K562 (cell line): ENCODE measurements around the gene WDR18. TPM values are rescaled to one million over a fixed set of nuclear protein-coding genes. Genes with fewer than 3 reads are reported as not detected.

Experiments used
- ARHGAP35 ChIP-seq: fragments of 450-650 bp; IDR thresholded peaks from 2 replicates; pipeline ENCODE4 v1.6.1; 2018; ENCODE audit not compliant: partially characterized antibody
- BRD9 ChIP-seq: fragments of 450-650 bp; IDR thresholded peaks from 2 replicates; pipeline ENCODE4 v1.6.1; 2018; ENCODE audit warnings: low read depth; ENCODE audit not compliant: partially characterized antibody
- CBX8 ChIP-seq: fragments of 200-600 bp; sonication (generic); IDR thresholded peaks from 2 replicates; pipeline ENCODE4 v1.6.1; 2012; ENCODE audit warnings: borderline replicate concordance, mixed run types, low read depth, mild to moderate bottlenecking, moderate library complexity, mixed read lengths, low read length, control low read depth, inconsistent platforms; ENCODE audit not compliant: poor library complexity, severe bottlenecking; ENCODE audit errors: extremely low read depth
- ELF1 ChIP-seq: fragments of 200-800 bp; sonication (Bioruptor generic); IDR thresholded peaks from 2 replicates; pipeline ENCODE4 v1.6.1; 2016; ENCODE audit warnings: missing genetic modification characterization, missing compliant biosample characterization
- ELF2 ChIP-seq: fragments of 250-450 bp; sonication (Bioruptor Pico); IDR thresholded peaks from 2 replicates; pipeline ENCODE4 v1.5.0; 2021; ENCODE audit warnings: mild to moderate bottlenecking
- ESRRA ChIP-seq: fragments of 450-650 bp; IDR thresholded peaks from 2 replicates; pipeline ENCODE4 v1.6.1; 2014; ENCODE audit warnings: low read depth, mild to moderate bottlenecking, moderate library complexity, borderline replicate concordance
- FOSL1 ChIP-seq: fragments of 200-800 bp; sonication (Bioruptor generic); conservative IDR thresholded peaks from 2 replicates; pipeline ENCODE4 v1.6.1; 2016; ENCODE audit warnings: missing genetic modification characterization, missing compliant biosample characterization
- ILK ChIP-seq: fragments of 450-650 bp; IDR thresholded peaks from 2 replicates; pipeline ENCODE4 v1.6.1; 2016; ENCODE audit warnings: missing genetic modification characterization, low read depth, mild to moderate bottlenecking, missing compliant biosample characterization, moderate library complexity, borderline replicate concordance
- NCOA4 ChIP-seq: fragments of 450-650 bp; IDR thresholded peaks from 2 replicates; pipeline ENCODE4 v1.6.1; 2018; ENCODE audit warnings: mild to moderate bottlenecking; ENCODE audit not compliant: partially characterized antibody
- NR2F6 ChIP-seq: fragments of 450-650 bp; formaldehyde crosslinking; IDR thresholded peaks from 2 replicates; pipeline ENCODE4 v1.4.0; 2020; ENCODE audit warnings: mild to moderate bottlenecking
- NR4A1 ChIP-seq, 2 experiments: fragments of 250-450 bp in 1 of 2; fragments of 450-650 bp in 1 of 2; sonication (Bioruptor Pico) in 1 of 2; IDR thresholded peaks; 2 replicates each; pipeline versions ENCODE4 v1.4.0 to v1.6.1; 2016 to 2020; ENCODE audit warnings: mild to moderate bottlenecking in 2 of 2, missing compliant biosample characterization in 1 of 2, missing genetic modification characterization in 1 of 2, moderate library complexity in 1 of 2
- PHB ChIP-seq: fragments of 250-450 bp; sonication (Bioruptor Pico); IDR thresholded peaks from 2 replicates; pipeline ENCODE4 v1.5.0; 2021
- PHF8 ChIP-seq: fragments of 200-600 bp; sonication (generic); IDR thresholded peaks from 2 replicates; pipeline ENCODE4 v1.6.1; 2012; ENCODE audit warnings: mixed run types, mild to moderate bottlenecking, inconsistent platforms, low read length, moderate library complexity, borderline replicate concordance
- RAD21 ChIP-seq, 2 experiments: fragments of 250-450 bp in 1 of 2; fragments of 450-650 bp in 1 of 2; sonication (Bioruptor Pico) in 1 of 2; formaldehyde crosslinking in 1 of 2; IDR thresholded peaks in 1 of 2; conservative IDR thresholded peaks in 1 of 2; 2 replicates each; pipeline versions ENCODE4 v1.4.0 to v1.8.0; 2020 to 2022; ENCODE audit warnings: mild to moderate bottlenecking in 2 of 2, moderate library complexity in 1 of 2
- RBM39 ChIP-seq: fragments of 200-400 bp; formaldehyde crosslinking; optimal IDR thresholded peaks from 2 replicates; pipeline ENCODE3; 2018; ENCODE audit warnings: low read depth, low read length
- SRSF3 ChIP-seq: fragments of 200-400 bp; formaldehyde crosslinking; IDR thresholded peaks from 2 replicates; pipeline ENCODE4 v1.6.1; 2016; ENCODE audit warnings: mild to moderate bottlenecking, low read length, moderate library complexity; ENCODE audit not compliant: insufficient read depth
- ZFP1 ChIP-seq: fragments of 450-650 bp; formaldehyde crosslinking; IDR thresholded peaks from 2 replicates; pipeline ENCODE4 v1.4.0; 2020; ENCODE audit warnings: mild to moderate bottlenecking, mixed read lengths
- ZFP30 ChIP-seq: fragments of 250-450 bp; sonication (Bioruptor Pico); IDR thresholded peaks from 2 replicates; pipeline ENCODE4 v1.8.0; 2022; ENCODE audit warnings: moderate library complexity, mild to moderate bottlenecking, inconsistent platforms, borderline replicate concordance
- ZNF212 ChIP-seq: fragments of 450-650 bp; formaldehyde crosslinking; IDR thresholded peaks from 2 replicates; pipeline ENCODE4 v1.4.0; 2020; ENCODE audit warnings: mild to moderate bottlenecking
- ZNF589 ChIP-seq: fragments of 200-800 bp; sonication (Bioruptor generic); IDR thresholded peaks from 2 replicates; pipeline ENCODE4 v1.6.1; 2016; ENCODE audit warnings: low read depth, missing genetic modification characterization, missing compliant biosample characterization
- polyA plus RNA-seq, 8 experiments: library from polyadenylated mRNA; depleted of rRNA in 4 of 8; stranded (reverse) in 5 of 8; unstranded in 3 of 8; fragments of >200 nt; fragmentation: Nextera tagmentation in 2 of 8; fragmentation: Illumina TruSeq in 1 of 8; extraction: Ambion mirVana in 2 of 8; extraction: Trizol in 1 of 8; gene quantifications; 2 replicates each; pipeline versions ENCODE4 v1.2.1 to v1.2.3, GENCODE V29; 2011 to 2014; ENCODE audit warnings: inconsistent platforms in 1 of 8, missing spikeins in 1 of 8
- total RNA-seq, 7 experiments: library from RNA; depleted of rRNA in 6 of 7; stranded (reverse); fragments of >200 nt in 6 of 7; fragmentation: Illumina TruSeq in 2 of 7; extraction: Trizol in 2 of 7; gene quantifications; 2 replicates each; pipeline versions ENCODE4 v1.2.1 to v1.2.3, GENCODE V29; 2011 to 2021; ENCODE audit warnings: low replicate concordance in 1 of 7
- TF ChIP-seq, protein P1 (sequence below): fragments of 450-650 bp; formaldehyde crosslinking; IDR thresholded peaks from 2 replicates; pipeline ENCODE4 v1.4.0; 2020; ENCODE audit warnings: mild to moderate bottlenecking, moderate library complexity
- TF ChIP-seq, protein P2 (sequence below): fragments of 250-450 bp; sonication (Bioruptor Pico); IDR thresholded peaks from 2 replicates; pipeline ENCODE4 v1.8.0; 2021; ENCODE audit warnings: moderate library complexity, mild to moderate bottlenecking, inconsistent platforms
- TF ChIP-seq, protein P3 (sequence below): fragments of 450-650 bp; formaldehyde crosslinking; IDR thresholded peaks from 2 replicates; pipeline ENCODE4 v1.4.0; 2020; ENCODE audit warnings: mild to moderate bottlenecking
- TF ChIP-seq, protein P4 (sequence below): fragments of 250-450 bp; sonication (Bioruptor Pico); IDR thresholded peaks from 2 replicates; pipeline ENCODE4 v1.8.0; 2022; ENCODE audit warnings: inconsistent platforms, mild to moderate bottlenecking, moderate library complexity, borderline replicate concordance

The WDR18 gene
- total and polyA plus RNA-seq, 9 of the 15 experiments (the other 6 are each of a cell fraction or from before 2014, with no cell fraction given): 0.65 to 181 (median 30.1) TPM

DNA sequence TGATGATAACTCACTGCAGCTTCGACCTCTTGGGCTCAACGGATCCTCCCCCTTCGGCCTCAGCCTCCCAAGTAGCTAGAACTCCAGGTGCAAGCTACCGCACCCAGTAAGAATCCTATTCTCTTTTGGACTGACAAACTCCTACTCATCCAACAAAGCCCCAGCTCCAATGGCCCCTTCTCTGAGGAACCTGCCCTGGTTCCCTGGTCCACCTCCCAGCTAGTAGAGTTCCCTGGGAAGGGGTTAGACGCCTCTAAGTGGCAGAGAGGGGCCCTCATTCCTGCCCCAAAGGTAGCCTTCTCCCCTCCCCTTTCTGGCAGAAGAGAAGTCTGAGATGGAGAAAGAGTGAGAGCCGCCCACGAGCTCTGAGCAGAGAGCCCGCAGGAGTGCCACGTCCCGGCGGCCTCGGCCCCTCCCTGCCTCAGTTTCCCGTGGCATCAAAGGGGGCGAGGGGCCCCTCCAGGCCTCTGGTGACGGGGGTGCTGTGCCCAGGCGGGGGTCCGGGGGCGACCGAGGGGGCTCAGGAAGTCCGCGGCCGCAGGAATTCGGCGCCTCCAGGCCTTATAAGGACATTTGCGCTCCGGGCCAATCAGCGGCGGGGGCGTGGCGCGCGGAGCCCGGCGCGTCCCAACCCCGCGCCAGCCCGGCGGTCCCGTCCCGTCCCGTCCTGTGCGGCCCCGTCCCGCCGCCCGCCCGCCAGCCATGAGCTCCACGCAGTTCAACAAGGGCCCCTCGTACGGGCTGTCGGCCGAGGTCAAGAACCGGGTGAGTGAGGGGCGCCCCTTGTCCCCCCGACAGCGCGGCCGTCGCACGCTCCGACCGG lies 42.0 kb downstream of the WDR18 start, which contains the start of gene CNN2 (continued):
- no peak for TF ChIP-seq ILK (tag)
- TF ChIP-seq, protein P1, sequence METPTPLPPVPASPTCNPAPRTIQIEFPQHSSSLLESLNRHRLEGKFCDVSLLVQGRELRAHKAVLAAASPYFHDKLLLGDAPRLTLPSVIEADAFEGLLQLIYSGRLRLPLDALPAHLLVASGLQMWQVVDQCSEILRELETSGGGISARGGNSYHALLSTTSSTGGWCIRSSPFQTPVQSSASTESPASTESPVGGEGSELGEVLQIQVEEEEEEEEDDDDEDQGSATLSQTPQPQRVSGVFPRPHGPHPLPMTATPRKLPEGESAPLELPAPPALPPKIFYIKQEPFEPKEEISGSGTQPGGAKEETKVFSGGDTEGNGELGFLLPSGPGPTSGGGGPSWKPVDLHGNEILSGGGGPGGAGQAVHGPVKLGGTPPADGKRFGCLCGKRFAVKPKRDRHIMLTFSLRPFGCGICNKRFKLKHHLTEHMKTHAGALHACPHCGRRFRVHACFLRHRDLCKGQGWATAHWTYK: no peak
- TF ChIP-seq, protein P2, sequence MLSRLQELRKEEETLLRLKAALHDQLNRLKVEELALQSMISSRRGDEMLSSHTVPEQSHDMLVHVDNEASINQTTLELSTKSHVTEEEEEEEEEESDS (CRISPR knock-in tag): no peak
- no peak for TF ChIP-seq NCOA4
- no peak for TF ChIP-seq ARHGAP35
- peak; percentile 64; the same call in 1 of the 2 replicates for TF ChIP-seq PHF8
- TF ChIP-seq ZNF212 (CRISPR knock-in tag): no peak
- 0 out of 2 replicates have a peak, but pooled peaks have one; percentile 35 for TF ChIP-seq ELF2 (CRISPR knock-in tag)
- TF ChIP-seq CBX8: no peak
- TF ChIP-seq NR4A1 (CRISPR knock-in tag; IDR thresholded peaks at IDR 0.05): no peak
- TF ChIP-seq NR4A1 (tag; IDR thresholded peaks at IDR 0.05): no peak
- peak; percentile 33; the same call in 1 of the 2 replicates for TF ChIP-seq ESRRA
- TF ChIP-seq NR2F6: no peak
- no peak for TF ChIP-seq RBM39
- TF ChIP-seq, protein P3, sequence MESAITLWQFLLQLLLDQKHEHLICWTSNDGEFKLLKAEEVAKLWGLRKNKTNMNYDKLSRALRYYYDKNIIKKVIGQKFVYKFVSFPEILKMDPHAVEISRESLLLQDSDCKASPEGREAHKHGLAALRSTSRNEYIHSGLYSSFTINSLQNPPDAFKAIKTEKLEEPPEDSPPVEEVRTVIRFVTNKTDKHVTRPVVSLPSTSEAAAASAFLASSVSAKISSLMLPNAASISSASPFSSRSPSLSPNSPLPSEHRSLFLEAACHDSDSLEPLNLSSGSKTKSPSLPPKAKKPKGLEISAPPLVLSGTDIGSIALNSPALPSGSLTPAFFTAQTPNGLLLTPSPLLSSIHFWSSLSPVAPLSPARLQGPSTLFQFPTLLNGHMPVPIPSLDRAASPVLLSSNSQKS (CRISPR knock-in tag): no peak
- no peak for TF ChIP-seq ELF1
- no peak for TF ChIP-seq FOSL1 (tag)
- no peak for TF ChIP-seq ZFP1 (CRISPR knock-in tag)
- no peak for TF ChIP-seq RAD21 (CRISPR knock-in tag; conservative IDR thresholded peaks at IDR 0.05 in 1 of 2, IDR thresholded peaks at IDR 0.05 in 1 of 2)
- no peak for TF ChIP-seq PHB
- TF ChIP-seq SRSF3: no peak
- TF ChIP-seq BRD9: no peak
- no peak for TF ChIP-seq ZFP30
- TF ChIP-seq, protein P4, sequence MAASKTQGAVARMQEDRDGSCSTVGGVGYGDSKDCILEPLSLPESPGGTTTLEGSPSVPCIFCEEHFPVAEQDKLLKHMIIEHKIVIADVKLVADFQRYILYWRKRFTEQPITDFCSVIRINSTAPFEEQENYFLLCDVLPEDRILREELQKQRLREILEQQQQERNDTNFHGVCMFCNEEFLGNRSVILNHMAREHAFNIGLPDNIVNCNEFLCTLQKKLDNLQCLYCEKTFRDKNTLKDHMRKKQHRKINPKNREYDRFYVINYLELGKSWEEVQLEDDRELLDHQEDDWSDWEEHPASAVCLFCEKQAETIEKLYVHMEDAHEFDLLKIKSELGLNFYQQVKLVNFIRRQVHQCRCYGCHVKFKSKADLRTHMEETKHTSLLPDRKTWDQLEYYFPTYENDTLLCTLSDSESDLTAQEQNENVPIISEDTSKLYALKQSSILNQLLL (CRISPR knock-in tag): no peak
- TF ChIP-seq ZNF589 (CRISPR knock-in tag): no peak; the same call in 1 of the 2 replicates
